BLaER1 (cell line): ENCODE measurements around the gene MYBPHL.
"Not testable (repeated sequence)": the region's sequence is repeated elsewhere in the genome, so short reads cannot be mapped to it uniquely, and the experiment has no call there.

Experiments used
- H3K27ac ChIP-seq: shearing (Covaris generic); formaldehyde crosslinking; 2 replicates; pipeline ENCODE4 v1.8.1; 2022
- H3K27me3 ChIP-seq: shearing (Covaris generic); formaldehyde crosslinking; 2 replicates; pipeline ENCODE4 v1.8.1; 2022
- H3K36me3 ChIP-seq: shearing (Covaris generic); formaldehyde crosslinking; 2 replicates; pipeline ENCODE4 v1.8.1; 2022
- H3K4me1 ChIP-seq: shearing (Covaris generic); formaldehyde crosslinking; 2 replicates; pipeline ENCODE4 v1.8.1; 2022
- H3K4me2 ChIP-seq: shearing (Covaris generic); formaldehyde crosslinking; 2 replicates; pipeline ENCODE4 v1.8.1; 2022
- H3K4me3 ChIP-seq: shearing (Covaris generic); formaldehyde crosslinking; 2 replicates; pipeline ENCODE4 v1.8.1; 2022
- H3K9ac ChIP-seq: shearing (Covaris generic); formaldehyde crosslinking; 2 replicates; pipeline ENCODE4 v1.8.1; 2022
- H3K9me3 ChIP-seq: shearing (Covaris generic); formaldehyde crosslinking; 2 replicates; pipeline ENCODE4 v1.8.1; 2022
- H4K20me1 ChIP-seq: shearing (Covaris generic); formaldehyde crosslinking; 2 replicates; pipeline ENCODE4 v1.8.1; 2022
- Cebpa-rat ChIP-seq: shearing (Covaris generic); IDR thresholded peaks from 2 replicates; pipeline ENCODE4 v1.8.1; 2022

The MYBPHL gene

DNA sequence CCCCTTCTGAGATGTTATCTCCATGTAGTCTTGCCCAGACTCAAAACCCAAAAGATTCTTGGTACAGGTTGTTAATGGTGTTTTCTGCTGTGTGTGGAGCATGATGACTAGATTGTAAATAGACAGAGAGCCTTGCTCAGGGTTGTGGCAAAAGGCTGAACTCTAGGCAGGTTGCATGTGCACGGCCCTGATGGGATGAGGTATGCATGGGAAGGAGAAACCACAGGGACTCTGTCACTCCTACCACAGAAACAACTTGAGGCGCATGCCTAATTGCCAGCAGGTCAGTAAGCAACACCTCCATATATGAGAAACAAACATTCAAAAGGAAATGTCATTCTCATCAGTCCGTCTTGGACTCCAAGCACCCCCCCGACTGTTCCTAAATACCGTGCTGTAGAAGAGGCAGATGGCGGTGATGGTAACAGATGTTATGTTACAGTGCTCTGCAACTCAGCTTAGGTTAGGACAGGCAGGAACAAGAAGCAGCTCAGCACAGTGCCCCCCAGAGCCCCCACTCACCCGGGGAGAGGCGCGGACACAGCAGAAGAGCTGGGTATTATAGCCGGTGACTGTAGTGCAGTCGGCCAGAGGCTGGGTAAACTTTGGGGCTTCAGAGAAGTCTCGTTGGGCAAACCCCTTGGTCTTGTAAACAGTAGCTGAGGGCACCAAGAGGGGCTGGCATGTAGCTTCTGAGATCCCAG is 10.9 kb downstream of the MYBPHL start:
- Histone ChIP-seq H3K9ac (no peak overlapping the region), H3K27ac (no peak overlapping the region), H3K4me3 (no peak overlapping the region), H4K20me1 (no peaks in the 10 kb centered on the region), H3K4me2 (no peak overlapping the region), H3K9me3 (no peaks in the 10 kb centered on the region), H3K36me3 (no peaks in the 10 kb centered on the region), H3K4me1 (peaks cover 10% of the 10 kb centered on the region), H3K27me3 (no peaks in the 10 kb centered on the region)
- no peak for TF ChIP-seq Cebpa-rat

- TF ChIP-seq Cebpa-rat: no peak
- H3K4me2 ChIP-seq: peak overlapping the region; percentile 46
- H3K4me3 ChIP-seq: no peak overlapping the region
- H4K20me1 ChIP-seq: no peaks in the 10 kb centered on the region
- no peak overlapping the region for H3K27ac ChIP-seq
- H3K9ac ChIP-seq: no peak overlapping the region
- peaks cover 10% of the 10 kb centered on the region for H3K4me1 ChIP-seq
- no peaks in the 10 kb centered on the region for H3K36me3 ChIP-seq
- H3K9me3 ChIP-seq: no peaks in the 10 kb centered on the region
- no peaks in the 10 kb centered on the region for H3K27me3 ChIP-seq
Observed at GRCh38 chr1:109294481-109294880, 12.3 kb downstream of the MYBPHL start.

- no peaks in the 10 kb centered on the region for H3K36me3 ChIP-seq
Observed at GRCh38 chr1:109293026-109293425, 13.8 kb downstream of the MYBPHL start.

GRCh38 chr1:109292364-109292763 is 14.4 kb downstream of the MYBPHL start:
- TF ChIP-seq Cebpa-rat: no peak
- no peaks in the 10 kb centered on the region for H3K27me3 ChIP-seq

More at GRCh38 chr1:109293026-109293425, 13.8 kb downstream of the MYBPHL start:
- Histone ChIP-seq H3K4me1 (peaks cover 10% of the 10 kb centered on the region), H3K9me3 (no peaks in the 10 kb centered on the region), H4K20me1 (no peaks in the 10 kb centered on the region), H3K27me3 (no peaks in the 10 kb centered on the region), H3K4me3 (no peak overlapping the region), H3K9ac (no peak overlapping the region), H3K4me2 (no peak overlapping the region), H3K27ac (no peak overlapping the region)
- no peak for TF ChIP-seq Cebpa-rat

DNA sequence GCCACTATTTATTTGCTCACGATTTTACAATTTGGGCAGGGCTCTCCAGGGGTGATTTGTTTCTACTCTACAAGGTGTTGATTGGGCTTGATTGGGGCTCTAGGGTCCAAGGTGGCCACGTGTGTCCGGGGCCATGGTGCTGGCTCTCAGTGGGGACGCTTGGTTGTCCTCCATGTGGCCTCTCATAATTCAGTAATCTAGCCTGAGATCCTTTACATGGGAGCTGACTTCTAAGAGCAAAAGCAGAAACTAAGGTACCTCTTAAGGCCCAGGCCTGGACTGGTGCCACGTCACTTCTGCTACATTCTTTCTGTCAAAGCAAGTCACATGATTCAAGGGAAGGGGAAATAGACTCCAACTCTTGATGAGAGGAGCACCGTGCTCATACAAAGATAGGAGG is 15.8 kb downstream of the MYBPHL start:
- H3K4me3 ChIP-seq: no peak overlapping the region
- H3K36me3 ChIP-seq: no peaks in the 10 kb centered on the region
- peaks cover 10% of the 10 kb centered on the region for H3K4me1 ChIP-seq
- no peaks in the 10 kb centered on the region for H3K9me3 ChIP-seq
- H3K27ac ChIP-seq: no peak overlapping the region
- H3K9ac ChIP-seq: no peak overlapping the region
- no peaks in the 10 kb centered on the region for H3K27me3 ChIP-seq
- TF ChIP-seq Cebpa-rat: no peak
- H3K4me2 ChIP-seq: no peak overlapping the region
- H4K20me1 ChIP-seq: no peaks in the 10 kb centered on the region

More at GRCh38 chr1:109292364-109292763, 14.4 kb downstream of the MYBPHL start:
- Histone ChIP-seq H3K4me2 (no peak overlapping the region), H3K27ac (no peak overlapping the region), H3K4me1 (peaks cover 10% of the 10 kb centered on the region), H3K4me3 (no peak overlapping the region), H4K20me1 (no peaks in the 10 kb centered on the region), H3K36me3 (no peaks in the 10 kb centered on the region), H3K9me3 (no peaks in the 10 kb centered on the region), H3K9ac (no peak overlapping the region)

DNA sequence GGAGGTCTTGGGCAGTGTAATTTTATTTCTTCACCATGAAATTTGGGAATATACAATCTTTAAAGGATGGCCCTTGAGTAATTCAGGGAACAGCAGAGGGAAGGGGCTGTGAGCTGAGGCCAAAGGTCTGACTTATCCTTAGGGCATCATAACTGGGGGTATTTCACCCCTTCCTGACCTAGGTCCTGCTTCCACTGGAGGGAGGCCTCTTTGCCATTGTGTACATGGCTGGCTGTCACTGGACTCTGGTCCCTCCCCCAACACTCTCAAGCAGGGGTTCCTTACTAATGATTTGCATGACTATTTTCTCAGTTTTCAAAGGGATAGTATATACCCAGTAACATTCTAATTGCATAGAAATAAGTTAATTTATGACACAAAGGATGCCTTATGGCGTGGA is 16.7 kb downstream of the MYBPHL start:
- Histone ChIP-seq H3K4me1 (peaks cover 8% of the 10 kb centered on the region), H3K4me2 (no peak overlapping the region), H3K27ac (no peak overlapping the region), H4K20me1 (no peaks in the 10 kb centered on the region), H3K27me3 (no peaks in the 10 kb centered on the region), H3K36me3 (no peaks in the 10 kb centered on the region), H3K9ac (no peak overlapping the region), H3K4me3 (no peak overlapping the region), H3K9me3 (no peaks in the 10 kb centered on the region)
- TF ChIP-seq Cebpa-rat: no peak

GRCh38 chr1:109286762-109287161 is 20.0 kb downstream of the MYBPHL start:
- H3K4me3 ChIP-seq, H4K20me1 ChIP-seq, H3K27ac ChIP-seq, H3K36me3 ChIP-seq, H3K4me2 ChIP-seq, H3K9me3 ChIP-seq, H3K27me3 ChIP-seq, H3K9ac ChIP-seq: not testable (repeated sequence)
- H3K4me1 ChIP-seq: peaks cover 22% of the 10 kb centered on the region

DNA sequence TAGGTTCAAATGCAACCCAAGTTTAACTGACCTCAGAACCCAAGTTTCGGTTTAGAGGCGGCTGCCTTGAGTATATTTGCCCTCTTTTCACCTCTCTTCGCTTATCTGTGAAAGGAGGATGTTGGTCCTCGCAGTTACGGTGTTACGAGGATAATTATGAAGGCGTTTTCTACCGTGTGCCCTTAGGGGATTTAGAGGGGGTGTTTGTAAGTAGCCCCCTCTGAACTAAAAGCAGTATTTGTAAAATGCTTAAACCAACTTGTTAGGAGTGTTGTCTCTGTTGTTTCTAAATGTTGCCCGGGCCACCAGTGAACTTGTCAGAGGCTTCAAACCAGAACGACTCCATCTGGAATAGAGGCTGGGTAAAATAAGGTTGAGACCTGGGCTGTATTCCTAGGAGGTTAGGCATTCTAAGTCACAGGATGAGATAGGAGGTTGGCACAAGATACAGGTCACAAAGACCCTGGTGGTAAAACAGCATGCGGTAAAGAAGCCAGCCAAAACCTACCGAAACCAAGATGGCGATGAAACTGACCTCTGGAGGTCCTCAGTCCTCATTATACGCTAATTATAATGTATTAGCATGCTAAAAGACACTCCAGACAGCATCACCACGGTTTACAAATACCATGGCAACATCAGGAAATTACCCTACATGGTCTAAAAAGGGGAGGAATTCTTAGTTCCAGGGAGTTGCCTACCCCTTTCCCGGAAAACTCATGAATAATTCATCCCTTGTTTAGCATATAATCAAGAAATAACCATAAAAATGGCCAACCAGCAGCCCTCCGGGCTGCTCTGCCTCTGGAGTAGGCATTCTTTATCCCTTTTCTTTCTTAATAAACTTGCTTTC is 22.8 kb downstream of the MYBPHL start:
- H3K27ac ChIP-seq: peak overlapping the region; percentile 85
- TF ChIP-seq Cebpa-rat: no peak

GRCh38 chr1:109282952-109283747 is 23.7 kb downstream of the MYBPHL start, which contains the start of gene PSRC1:
PSRC1 (minus strand) TSS chr1:109283145.
- no peaks in the 10 kb centered on the region for H4K20me1 ChIP-seq
- TF ChIP-seq Cebpa-rat: no peak
- H3K4me1 ChIP-seq: peaks cover 40% of the 10 kb centered on the region
- H3K9me3 ChIP-seq: no peaks in the 10 kb centered on the region
- H3K4me2 ChIP-seq: peak within 1 kb of the TSS; percentile 97
- peaks cover 25% of the 10 kb centered on the region for H3K36me3 ChIP-seq
- H3K9ac ChIP-seq: peak within 1 kb of the TSS; percentile 74
- peak within 1 kb of the TSS; percentile 85 for H3K27ac ChIP-seq
- H3K27me3 ChIP-seq: no peaks in the 10 kb centered on the region
- H3K4me3 ChIP-seq: peak within 1 kb of the TSS; percentile 73

More for the DNA sequence above, 22.8 kb downstream of the MYBPHL start:
- Histone ChIP-seq H3K4me2 (peak overlapping the region; percentile 97), H3K9me3 (no peaks in the 10 kb centered on the region), H3K27me3 (no peaks in the 10 kb centered on the region), H3K4me3 (peak overlapping the region; percentile 73), H3K9ac (peak overlapping the region; percentile 74), H4K20me1 (no peaks in the 10 kb centered on the region), H3K4me1 (peaks cover 40% of the 10 kb centered on the region), H3K36me3 (peaks cover 16% of the 10 kb centered on the region)
